Liver (tissue), 9 donors: ENCODE measurements around the gene ZNF765. TPM values are rescaled to one million over a fixed set of nuclear protein-coding genes. Genes with fewer than 3 reads are reported as not detected.
A peak's percentile ranks its signal among the peaks of the same experiment; 100 is the strongest.

ENCODE experiments used
- DNase-seq: peaks from one replicate; pipeline ENCODE4 v3.0.0-alpha.2; 2017; ENCODE audit warnings: low spot score
- H3K27ac ChIP-seq, 2 donors: one replicate each; pipeline ENCODE4 v1.7.0; 2013; ENCODE audit warnings: inconsistent platforms in 2 of 2, low read length in 2 of 2, control low read depth in 1 of 2, low read depth in 1 of 2, mild to moderate bottlenecking in 1 of 2
- H3K27me3 ChIP-seq, 4 donors: one replicate each; pipeline versions ENCODE4 v1.6.1 to v1.7.0; 2013; ENCODE audit warnings: low read length in 3 of 4, inconsistent platforms in 1 of 4, mild to moderate bottlenecking in 1 of 4, moderate library complexity in 1 of 4; ENCODE audit not compliant: control insufficient read depth in 4 of 4, insufficient read depth in 4 of 4
- H3K36me3 ChIP-seq, 4 donors: one replicate each; pipeline versions ENCODE4 v1.6.1 to v1.7.0; 2013; ENCODE audit warnings: low read length in 3 of 4, mild to moderate bottlenecking in 3 of 4, low read depth in 1 of 4, moderate library complexity in 1 of 4; ENCODE audit not compliant: control insufficient read depth in 4 of 4, insufficient read depth in 3 of 4
- H3K4me1 ChIP-seq, 4 donors: one replicate each; pipeline versions ENCODE4 v1.6.1 to v1.7.0; 2013; ENCODE audit warnings: low read length in 3 of 4, mild to moderate bottlenecking in 3 of 4, moderate library complexity in 1 of 4; ENCODE audit not compliant: control insufficient read depth in 4 of 4, insufficient read depth in 4 of 4
- H3K4me3 ChIP-seq, 3 donors: one replicate each; pipeline versions ENCODE4 v1.6.1 to v1.7.0; 2013; ENCODE audit warnings: low read length in 3 of 3, control low read depth in 1 of 3, low read depth in 1 of 3, mild to moderate bottlenecking in 1 of 3
- H3K9ac ChIP-seq, 2 donors: one replicate each; pipeline ENCODE4 v1.7.0; 2013; ENCODE audit warnings: low read length in 2 of 2, mild to moderate bottlenecking in 2 of 2, moderate library complexity in 2 of 2, control low read depth in 1 of 2, low read depth in 1 of 2
- H3K9me3 ChIP-seq, 4 donors: one replicate each; pipeline versions ENCODE4 v1.6.1 to v1.7.0; 2013; ENCODE audit warnings: low read length in 3 of 4; ENCODE audit not compliant: control insufficient read depth in 4 of 4
- FOXA1 ChIP-seq: IDR thresholded peaks from 2 replicates; pipeline ENCODE4 v1.6.1; 2016; ENCODE audit warnings: antibody characterized with exemption
- HNF4A ChIP-seq, 2 donors: conservative IDR thresholded peaks; 2 replicates each; pipeline ENCODE4 v1.6.1; 2016; ENCODE audit warnings: antibody characterized with exemption in 2 of 2, mild to moderate bottlenecking in 2 of 2
- HNF4G ChIP-seq: IDR thresholded peaks from 2 replicates; pipeline ENCODE4 v1.6.1; 2016; ENCODE audit warnings: antibody characterized with exemption
- JUND ChIP-seq, 2 donors: IDR thresholded peaks; 2 replicates each; pipeline ENCODE4 v1.6.1; 2016; ENCODE audit warnings: antibody characterized with exemption in 2 of 2
- NR2F2 ChIP-seq: IDR thresholded peaks from 2 replicates; pipeline ENCODE4 v1.6.1; 2016; ENCODE audit warnings: antibody characterized with exemption
- RAD21 ChIP-seq, 2 donors: IDR thresholded peaks; 2 replicates each; pipeline ENCODE4 v1.6.1; 2016; ENCODE audit warnings: antibody characterized with exemption in 2 of 2, mild to moderate bottlenecking in 2 of 2
- REST ChIP-seq: IDR thresholded peaks from 2 replicates; pipeline ENCODE4 v1.6.1; 2016; ENCODE audit warnings: antibody characterized with exemption, mild to moderate bottlenecking
- RXRA ChIP-seq, 2 donors: IDR thresholded peaks; 2 replicates each; pipeline ENCODE4 v1.6.1; 2017 to 2018; ENCODE audit warnings: antibody characterized with exemption in 2 of 2, mild to moderate bottlenecking in 1 of 2
- SP1 ChIP-seq: IDR thresholded peaks from 2 replicates; pipeline ENCODE4 v1.6.1; 2018; ENCODE audit warnings: antibody characterized with exemption, mild to moderate bottlenecking
- TAF1 ChIP-seq: conservative IDR thresholded peaks from 2 replicates; pipeline ENCODE4 v1.6.1; 2016; ENCODE audit warnings: antibody characterized with exemption, mild to moderate bottlenecking
- ZBTB33 ChIP-seq: IDR thresholded peaks from 2 replicates; pipeline ENCODE4 v1.6.1; 2016; ENCODE audit warnings: antibody characterized with exemption
- WGBS: extraction: QIAGEN DNeasy Blood & Tissue Kit; methylation state at CpG from one replicate; pipeline ENCODE4 v1.1.7; 2013; 5-methylcytosine and 5-hydroxymethylcytosine counted together
- polyA plus RNA-seq, 2 donors: library from polyadenylated mRNA; stranded (reverse) in 1 of 2; unstranded in 1 of 2; fragments of 200-250 nt in 1 of 2; fragments of >200 nt in 1 of 2; fragmentation: Nextera tagmentation in 1 of 2; extraction: Ambion mirVana in 1 of 2; gene quantifications; one replicate each; pipeline versions ENCODE4 v1.2.1 to v1.2.3, GENCODE V29; 2013 to 2015
- total RNA-seq, 2 donors: library from RNA; depleted of rRNA; stranded (reverse); fragments of >200 nt; gene quantifications; one replicate each; pipeline ENCODE4 v1.2.3, GENCODE V29; 2014
- TF ChIP-seq, protein P1 (sequence below): fragments of 150-350 bp; IDR thresholded peaks from 2 replicates; pipeline ENCODE4 v1.5.1; 2017; ENCODE audit warnings: improper control_type of control experiment, low read depth, low read length; ENCODE audit not compliant: missing input control
- TF ChIP-seq, protein P2 (sequence below): IDR thresholded peaks from 2 replicates; pipeline ENCODE4 v1.6.1; 2016; ENCODE audit warnings: antibody characterized with exemption
- TF ChIP-seq, protein P3 (sequence below): IDR thresholded peaks from 2 replicates; pipeline ENCODE4 v1.6.1; 2016; ENCODE audit warnings: antibody characterized with exemption
- donor health status: healthy.
- donor health status: healthy.
- donor health status: healthy.
- donor health status: healthy.
- donor health status: healthy.

The ZNF765 gene
- total and polyA plus RNA-seq, 4 donors, result 1.3 to 8.5 (median 5.2) TPM

GRCh38 chr19:53462861-53463260 is 67.9 kb downstream of the ZNF765 start:
- H3K4me3 ChIP-seq, result peak overlapping the region in 1 of 3 donors; percentile 33
- peaks cover 19 to 43% (median 25%) of the 10 kb centered on the region in 4 donors for H3K9me3 ChIP-seq

More at GRCh38 chr19:53462861-53463260, 67.9 kb downstream of the ZNF765 start:
- no peaks in the 10 kb centered on the region for H3K36me3 ChIP-seq
- no peaks in the 10 kb centered on the region for H3K27me3 ChIP-seq
- DNase-seq, result no peak
- H3K9ac ChIP-seq, result no peak overlapping the region
- H3K27ac ChIP-seq, result no peak overlapping the region
- 57% methylated on average over 14 of the region's 14 CpGs for WGBS
- TF ChIP-seq ZBTB33 (no peak), FOXA1 (no peak), HNF4A (conservative IDR thresholded peaks at IDR 0.05) (no peak), JUND (IDR thresholded peaks at IDR 0.05) (no peak), RXRA (IDR thresholded peaks at IDR 0.05) (no peak), NR2F2 (no peak), SP1 (no peak), TAF1 (no peak), HNF4G (no peak), REST (no peak), RAD21 (IDR thresholded peaks at IDR 0.05) (no peak)
- TF ChIP-seq, protein P1, sequence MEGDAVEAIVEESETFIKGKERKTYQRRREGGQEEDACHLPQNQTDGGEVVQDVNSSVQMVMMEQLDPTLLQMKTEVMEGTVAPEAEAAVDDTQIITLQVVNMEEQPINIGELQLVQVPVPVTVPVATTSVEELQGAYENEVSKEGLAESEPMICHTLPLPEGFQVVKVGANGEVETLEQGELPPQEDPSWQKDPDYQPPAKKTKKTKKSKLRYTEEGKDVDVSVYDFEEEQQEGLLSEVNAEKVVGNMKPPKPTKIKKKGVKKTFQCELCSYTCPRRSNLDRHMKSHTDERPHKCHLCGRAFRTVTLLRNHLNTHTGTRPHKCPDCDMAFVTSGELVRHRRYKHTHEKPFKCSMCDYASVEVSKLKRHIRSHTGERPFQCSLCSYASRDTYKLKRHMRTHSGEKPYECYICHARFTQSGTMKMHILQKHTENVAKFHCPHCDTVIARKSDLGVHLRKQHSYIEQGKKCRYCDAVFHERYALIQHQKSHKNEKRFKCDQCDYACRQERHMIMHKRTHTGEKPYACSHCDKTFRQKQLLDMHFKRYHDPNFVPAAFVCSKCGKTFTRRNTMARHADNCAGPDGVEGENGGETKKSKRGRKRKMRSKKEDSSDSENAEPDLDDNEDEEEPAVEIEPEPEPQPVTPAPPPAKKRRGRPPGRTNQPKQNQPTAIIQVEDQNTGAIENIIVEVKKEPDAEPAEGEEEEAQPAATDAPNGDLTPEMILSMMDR, result no peak
- TF ChIP-seq, protein P2, sequence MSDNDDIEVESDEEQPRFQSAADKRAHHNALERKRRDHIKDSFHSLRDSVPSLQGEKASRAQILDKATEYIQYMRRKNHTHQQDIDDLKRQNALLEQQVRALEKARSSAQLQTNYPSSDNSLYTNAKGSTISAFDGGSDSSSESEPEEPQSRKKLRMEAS, result no peak
- TF ChIP-seq, protein P3, sequence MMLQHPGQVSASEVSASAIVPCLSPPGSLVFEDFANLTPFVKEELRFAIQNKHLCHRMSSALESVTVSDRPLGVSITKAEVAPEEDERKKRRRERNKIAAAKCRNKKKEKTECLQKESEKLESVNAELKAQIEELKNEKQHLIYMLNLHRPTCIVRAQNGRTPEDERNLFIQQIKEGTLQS, result no peak
- H3K4me1 ChIP-seq, result no peaks in the 10 kb centered on the region
